ENCODE data around the gene CASZ1.

DNA sequence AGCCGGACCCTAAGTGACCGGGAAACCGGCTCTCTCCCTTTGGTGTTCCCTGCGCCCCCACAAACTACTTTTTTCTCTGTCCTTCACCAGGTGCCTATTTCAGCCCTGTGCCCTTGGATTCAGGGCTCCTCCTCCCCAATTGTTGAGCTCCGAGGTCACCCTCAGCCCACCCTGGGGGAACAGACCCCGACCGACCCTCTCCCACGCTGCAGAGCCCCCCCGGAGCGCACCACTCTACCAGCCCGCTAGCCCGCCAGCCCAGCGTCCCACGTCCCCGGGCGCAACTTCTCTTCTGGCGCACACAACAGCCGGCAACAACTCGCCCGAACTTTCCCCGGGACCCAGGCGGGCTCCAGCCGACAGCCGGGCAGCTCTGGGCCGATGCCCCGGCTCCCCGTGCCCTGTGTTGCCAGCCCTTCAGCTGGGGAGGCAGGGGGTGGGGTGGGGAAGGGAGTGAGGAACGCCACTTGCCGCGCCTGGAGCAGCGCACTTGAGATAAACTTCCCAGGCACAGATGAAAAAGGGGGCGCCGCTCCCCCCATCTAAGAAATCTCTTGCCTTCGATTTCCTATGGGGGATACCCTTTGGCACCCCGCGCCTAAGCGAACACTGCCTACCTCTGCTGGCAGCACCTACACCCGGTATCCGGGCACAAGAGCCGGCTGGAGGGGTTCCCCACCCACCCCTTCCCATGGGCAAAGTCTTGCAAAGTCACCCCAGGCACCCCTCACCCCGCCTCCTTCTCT, 997 bp downstream of the CASZ1 start:
- no peak for TF ChIP-seq NR3C1 (CRISPR knock-in tag; conservative IDR thresholded peaks at IDR 0.05; ENCODE audit: low read depth)
- TF ChIP-seq, protein P1, sequence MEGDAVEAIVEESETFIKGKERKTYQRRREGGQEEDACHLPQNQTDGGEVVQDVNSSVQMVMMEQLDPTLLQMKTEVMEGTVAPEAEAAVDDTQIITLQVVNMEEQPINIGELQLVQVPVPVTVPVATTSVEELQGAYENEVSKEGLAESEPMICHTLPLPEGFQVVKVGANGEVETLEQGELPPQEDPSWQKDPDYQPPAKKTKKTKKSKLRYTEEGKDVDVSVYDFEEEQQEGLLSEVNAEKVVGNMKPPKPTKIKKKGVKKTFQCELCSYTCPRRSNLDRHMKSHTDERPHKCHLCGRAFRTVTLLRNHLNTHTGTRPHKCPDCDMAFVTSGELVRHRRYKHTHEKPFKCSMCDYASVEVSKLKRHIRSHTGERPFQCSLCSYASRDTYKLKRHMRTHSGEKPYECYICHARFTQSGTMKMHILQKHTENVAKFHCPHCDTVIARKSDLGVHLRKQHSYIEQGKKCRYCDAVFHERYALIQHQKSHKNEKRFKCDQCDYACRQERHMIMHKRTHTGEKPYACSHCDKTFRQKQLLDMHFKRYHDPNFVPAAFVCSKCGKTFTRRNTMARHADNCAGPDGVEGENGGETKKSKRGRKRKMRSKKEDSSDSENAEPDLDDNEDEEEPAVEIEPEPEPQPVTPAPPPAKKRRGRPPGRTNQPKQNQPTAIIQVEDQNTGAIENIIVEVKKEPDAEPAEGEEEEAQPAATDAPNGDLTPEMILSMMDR (IDR thresholded peaks at IDR 0.05): no peak
- TF ChIP-seq TCF7 (CRISPR knock-in tag; IDR thresholded peaks at IDR 0.05; ENCODE audit: low read depth): no peak
- no peak for TF ChIP-seq NFYB (CRISPR knock-in tag; conservative IDR thresholded peaks at IDR 0.05; ENCODE audit: low read depth)

Measured in WTC11 (cell line).